NCI-H2227 (cell line): Measurements from ENCODE around the gene OSBPL8.

Experiments
- DNase-seq: peaks from one replicate; lab custom pipeline; 2025; ENCODE audit not compliant: unreplicated experiment; lab: John Stamatoyannopoulos, UW

The OSBPL8 gene

DNA sequence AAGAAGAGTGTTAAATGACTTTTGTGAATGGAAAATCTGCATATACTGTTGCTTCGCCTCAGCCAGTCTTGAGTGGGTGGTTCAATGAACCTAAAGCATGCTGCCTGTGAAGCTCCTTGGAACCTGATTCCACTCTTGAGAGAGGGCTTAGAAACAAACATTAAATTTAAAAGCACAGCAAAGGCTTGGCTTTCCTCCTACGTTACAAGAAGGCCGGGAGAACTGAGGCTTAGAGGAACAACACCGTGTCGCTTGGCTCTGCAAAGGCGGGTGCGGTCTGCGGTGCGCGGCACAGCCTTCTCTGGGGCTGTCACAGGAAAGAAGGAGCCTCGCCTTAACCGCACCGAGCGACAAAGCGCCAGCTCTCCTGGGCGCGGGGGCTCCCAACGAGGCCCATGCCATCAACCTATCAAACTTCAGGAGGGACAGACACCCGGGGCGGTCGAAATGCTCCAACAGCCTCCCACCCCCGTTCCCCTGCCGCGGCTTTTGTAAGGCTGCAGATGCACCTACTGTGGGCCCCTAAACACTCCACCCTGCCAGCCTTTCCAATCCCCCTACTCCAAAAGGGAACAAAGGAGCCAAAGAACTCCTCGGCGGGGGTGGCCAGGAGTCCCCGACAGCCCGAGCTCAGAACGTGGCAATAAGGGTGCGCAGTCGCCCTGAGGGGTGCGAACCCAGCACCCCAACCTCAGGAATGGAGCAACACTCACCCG lies 729 bp downstream of the OSBPL8 start:
- DNase-seq: peak; percentile 62

DNA sequence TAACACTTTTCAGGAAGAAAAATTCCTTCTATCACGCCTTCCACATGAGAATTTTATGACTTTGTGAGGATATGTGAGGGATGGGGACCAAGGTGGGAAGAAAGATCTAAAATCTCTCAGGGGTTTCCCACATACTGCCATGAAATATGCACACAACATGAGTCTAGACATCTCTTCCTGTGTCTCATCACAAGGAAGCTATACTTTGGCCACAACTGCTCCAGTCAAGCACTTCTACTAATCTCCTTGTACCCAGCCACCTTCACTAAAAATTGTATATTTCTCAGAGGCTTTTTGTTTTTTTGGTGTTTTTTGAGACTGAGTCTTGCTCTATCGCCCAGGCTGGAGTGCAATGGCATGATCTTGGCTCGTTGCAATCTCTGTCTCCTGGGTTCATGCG lies 3.2 kb downstream of the OSBPL8 start:
- no peak for DNase-seq

DNA sequence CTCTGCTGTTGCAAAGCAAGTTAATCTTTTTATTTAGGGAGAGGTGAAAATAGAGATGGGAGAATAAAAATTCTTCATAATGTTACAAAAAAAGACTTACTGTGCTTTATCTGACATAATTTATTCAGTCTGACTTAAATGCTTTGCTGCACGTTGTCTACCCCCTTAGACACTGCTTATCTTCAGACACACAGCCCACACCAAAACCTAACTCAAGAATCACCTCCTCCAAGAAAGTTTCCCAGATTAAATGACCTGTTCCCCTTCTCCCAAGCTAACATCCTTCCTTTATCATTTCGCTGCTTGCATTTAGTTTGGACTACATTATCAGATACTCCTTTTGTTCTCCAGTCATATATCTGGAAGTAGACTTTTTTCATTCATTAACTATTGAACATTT lies 3.8 kb downstream of the OSBPL8 start:
- no peak for DNase-seq

DNA sequence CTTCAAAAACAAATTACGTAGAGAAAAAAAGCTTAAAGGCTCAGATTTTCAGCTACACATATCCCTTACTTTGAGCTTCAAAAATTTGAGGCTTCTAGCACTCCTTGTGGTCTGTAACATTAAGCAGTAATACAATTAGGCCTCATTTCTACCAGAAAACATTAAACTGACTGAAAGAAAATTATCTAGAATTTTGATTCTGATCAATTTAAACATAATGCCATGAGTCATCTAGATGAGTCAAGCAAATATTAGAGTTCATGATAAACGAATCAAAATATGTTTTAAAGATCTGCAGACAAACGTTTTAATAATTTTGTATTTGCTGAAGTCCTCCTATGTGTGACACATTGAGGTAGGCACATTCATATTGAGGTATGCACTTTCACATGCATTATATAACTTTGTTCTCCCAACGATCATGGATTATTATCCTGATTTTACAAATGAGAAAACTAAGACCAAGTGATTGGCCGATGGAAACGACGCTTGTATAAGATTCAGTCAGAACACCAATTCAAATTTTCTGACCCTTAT lies 4.3 kb downstream of the OSBPL8 start:
- DNase-seq: no peak

DNA sequence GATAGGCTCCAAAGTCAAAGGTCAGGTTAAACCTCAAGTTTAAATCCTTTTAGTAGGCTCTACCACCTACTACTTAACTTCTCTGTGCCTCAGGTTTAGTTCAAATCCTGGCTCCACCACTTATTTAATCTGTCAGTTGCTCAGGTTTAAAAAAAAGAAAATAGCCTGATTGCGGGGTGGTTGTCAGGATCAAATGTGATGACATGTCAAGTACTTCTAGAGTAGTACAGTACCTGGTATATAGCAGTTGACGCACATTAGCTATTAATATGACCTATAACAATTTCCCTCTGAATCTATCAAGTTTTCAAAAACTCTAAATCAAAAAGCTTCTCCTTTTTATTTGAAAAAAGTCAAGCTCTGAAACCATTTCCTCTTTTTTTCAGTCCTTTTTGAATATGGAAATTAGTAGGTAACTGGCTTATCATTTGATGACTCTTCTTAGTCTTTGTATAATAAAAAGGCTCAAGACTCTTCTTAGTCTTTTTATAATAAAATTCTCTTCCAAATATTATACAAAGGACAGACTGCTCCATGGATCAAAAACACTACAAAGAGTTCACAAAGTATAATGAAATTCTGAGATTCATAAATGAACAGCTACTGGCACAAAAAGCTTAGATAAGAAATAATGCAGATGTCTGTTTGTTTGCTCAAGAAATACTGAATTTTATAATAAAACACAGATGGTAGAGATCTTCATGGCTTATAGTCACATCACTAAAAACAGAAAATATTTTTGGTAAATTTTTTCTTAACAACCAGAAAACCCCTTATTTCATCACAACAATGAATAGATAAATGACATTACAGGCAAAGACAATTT lies 5.0 kb downstream of the OSBPL8 start:
- no peak for DNase-seq

DNA sequence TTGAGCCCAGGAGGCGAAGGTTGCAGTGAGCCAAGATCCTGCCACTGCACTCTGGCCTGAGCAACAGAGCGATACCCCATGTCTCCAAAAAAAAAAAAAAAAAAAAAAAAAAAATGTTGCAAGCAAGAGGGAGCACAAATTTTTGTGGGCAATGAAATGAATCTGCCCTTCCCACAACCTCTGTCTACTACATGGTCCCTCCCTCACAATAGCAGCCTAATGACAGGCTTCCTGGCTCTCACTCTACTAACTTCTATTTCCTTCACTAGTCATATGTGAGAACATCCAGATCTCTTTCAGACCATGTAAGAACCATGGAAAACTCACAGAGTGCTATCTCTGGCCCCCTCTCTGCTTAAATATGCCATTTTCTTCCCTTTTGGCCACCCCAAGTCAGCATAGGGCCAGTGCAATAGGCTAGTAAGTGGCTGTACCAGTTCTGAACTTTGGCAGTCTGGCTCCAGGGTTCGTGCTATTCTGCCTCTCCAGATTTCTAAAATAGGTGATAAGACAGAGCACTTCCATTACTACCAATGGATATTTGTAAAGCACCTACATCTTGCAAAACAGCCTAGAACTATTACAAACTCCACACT lies 7.1 kb downstream of the OSBPL8 start:
- no peak for DNase-seq

DNA sequence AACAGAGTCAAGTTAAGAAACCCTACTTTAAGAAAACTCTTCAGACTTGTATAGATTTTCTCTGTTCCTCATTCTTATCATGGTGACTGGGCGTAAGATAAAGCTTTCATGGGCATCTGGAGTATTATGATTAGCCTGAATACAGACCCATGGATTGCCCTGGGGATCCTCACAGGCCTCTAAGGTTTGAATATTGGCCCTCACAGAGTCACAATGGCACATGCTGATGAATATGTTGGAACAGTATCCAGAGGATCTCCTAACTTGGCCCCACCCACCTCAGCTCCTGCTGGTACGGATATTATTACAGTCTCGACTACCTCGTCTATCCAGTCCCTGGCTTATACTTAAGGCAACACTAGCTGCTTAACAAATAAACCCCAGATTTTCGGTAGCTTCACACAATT lies 8.1 kb downstream of the OSBPL8 start:
- no peak for DNase-seq

DNA sequence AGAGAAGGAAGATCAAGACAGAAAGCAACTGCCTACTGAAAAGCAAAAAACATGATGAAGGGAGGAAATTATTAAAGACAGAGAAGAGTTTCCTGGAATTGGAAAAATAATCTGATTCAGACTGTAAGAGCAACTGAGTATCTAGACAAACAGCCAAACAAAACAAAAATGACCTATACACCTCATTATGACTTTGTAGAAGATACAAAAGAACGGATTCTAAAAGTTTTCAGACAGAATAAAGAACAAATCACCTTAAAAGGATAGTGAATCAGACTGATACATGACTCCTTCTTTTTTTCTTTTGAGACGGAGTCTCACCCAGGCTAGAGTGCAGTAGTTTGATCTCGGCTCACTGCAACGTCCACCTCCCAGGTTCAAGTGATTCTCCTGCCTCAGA lies 10.4 kb downstream of the OSBPL8 start:
- no peak for DNase-seq

DNA sequence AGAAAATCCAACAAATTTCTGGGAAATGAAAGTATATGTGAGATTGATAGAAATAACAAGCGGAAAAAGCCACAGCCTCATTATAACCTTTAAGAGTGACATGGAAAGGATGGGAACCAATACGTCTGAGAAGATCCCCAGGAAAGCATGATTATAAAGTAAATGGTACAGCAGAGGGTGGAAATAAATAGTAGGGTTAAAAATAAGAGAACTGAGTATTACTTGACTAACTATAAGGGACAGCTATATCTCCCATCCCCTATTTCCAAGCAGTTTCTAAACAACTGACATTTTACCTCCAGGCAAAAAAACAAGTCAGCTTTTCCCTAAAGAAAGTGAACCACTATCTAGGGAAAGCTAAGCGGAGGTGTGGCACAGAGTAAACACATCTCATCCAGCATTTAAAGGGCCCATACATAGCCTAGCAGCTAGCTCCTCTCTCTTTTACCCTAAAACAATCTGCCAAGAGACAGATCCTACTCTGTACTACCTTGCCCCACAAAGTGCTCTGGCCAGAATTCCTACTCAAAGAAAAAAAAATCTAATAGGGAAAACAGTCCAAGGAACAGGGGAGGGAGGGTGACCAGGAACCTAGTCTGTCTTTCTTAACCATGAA lies 11.2 kb downstream of the OSBPL8 start:
- DNase-seq: no peak

DNA sequence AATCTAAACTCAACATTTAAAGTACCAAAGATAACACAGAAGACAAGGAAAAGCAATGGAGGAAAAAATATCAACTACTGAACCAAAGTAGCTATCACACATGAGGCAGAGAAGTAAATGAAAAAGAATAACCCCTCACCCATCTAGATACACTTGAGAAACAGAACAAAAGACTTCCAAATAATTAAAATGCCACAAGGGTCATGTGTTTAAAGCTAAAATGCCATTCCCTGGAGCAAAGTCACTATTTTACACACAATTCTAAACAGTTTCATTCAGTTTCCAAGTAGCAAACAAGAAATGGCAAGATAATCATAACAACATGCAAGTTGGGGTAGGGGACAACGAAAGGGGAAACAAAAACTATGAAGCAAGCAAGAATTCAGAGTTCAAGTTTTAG lies 12.0 kb downstream of the OSBPL8 start:
- no peak for DNase-seq

DNA sequence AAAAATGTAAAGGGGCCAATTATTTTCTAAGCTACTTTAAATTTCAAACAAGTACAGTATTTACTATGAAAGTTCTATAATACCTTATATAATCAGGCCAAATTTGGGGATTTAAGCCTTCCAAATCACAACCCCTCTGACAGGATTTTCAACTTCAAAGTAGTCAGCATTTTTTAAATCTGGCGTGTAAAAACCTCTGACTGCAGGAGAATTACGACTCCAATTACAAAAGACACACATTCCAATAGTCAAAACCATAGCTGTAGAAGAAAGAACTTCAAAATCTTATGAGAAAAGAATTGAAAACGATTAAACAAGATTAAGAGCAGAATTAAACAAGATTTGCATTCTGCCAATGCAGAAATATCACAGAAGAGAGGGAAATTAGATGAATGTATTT lies 12.7 kb downstream of the OSBPL8 start:
- no peak for DNase-seq

DNA sequence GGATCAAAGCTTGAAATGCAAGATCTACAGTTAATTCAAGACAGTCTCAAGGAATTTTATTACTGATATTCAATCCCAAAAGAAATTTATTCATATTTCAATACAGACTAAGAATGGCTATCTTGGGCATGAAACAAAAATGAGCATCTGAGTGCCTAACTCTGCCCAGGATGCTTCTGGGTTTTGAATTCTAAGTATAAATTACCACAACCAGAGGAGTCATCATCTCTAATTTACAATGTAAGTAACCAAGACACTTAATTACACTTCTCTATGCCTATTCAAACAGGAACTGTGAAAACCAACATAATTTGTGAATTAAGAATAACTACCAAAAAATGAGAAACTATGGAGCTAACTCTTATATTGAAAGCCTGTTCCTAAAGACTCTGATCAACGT lies 14.1 kb downstream of the OSBPL8 start:
- no peak for DNase-seq

DNA sequence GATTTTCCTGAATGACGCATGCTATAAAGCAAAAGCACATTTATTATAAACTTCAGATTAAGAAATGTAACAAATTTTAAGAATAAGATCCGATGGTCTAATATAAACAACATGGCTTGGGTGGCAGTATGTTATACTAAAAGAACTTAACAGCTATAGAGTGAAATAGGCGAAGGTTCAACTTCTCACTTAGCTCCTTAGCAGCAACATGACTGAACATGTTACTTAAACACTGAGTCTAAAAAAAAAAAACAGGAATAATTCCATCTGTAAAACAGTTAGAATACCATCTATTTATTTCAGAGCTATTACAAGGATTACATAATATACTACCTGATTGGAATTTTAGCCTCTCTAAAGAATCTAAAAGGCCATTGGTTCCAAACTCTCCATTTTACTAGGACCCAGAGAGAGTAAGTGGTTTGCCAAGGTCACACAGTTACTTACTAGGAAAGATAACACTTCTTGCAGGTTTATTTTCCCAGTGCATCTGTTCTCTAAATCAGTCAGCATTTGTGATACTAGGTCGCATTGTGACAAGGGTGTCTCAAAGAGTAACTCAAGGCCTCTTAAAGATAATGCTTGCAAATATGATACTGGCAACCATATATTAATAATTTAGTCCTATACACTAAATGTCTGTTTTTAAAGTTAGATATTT lies 14.8 kb downstream of the OSBPL8 start:
- DNase-seq: no peak

DNA sequence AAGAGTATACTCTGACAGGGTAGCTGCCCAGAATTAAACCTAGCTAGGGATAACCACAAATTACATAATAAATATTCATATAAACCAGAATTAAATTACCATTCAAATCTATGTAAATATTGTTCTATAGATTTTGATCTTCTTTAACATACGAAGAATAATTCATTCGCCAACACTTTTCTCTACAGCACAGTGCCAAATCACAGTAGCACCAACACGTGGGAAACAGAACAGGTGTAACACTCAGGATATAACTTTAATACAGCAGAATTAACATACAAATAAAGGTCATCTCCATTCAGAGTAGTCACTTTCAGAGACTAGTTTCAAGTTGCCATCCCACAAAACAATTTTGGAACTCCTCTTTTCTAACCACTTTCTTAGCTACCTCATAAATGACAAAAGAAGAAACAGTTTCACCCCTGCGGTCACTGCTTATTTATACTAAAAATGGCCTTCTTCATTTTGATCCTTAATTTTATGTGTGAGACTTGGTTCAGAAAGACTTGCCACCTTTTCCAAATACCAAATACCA lies 15.7 kb downstream of the OSBPL8 start:
- no peak for DNase-seq

DNA sequence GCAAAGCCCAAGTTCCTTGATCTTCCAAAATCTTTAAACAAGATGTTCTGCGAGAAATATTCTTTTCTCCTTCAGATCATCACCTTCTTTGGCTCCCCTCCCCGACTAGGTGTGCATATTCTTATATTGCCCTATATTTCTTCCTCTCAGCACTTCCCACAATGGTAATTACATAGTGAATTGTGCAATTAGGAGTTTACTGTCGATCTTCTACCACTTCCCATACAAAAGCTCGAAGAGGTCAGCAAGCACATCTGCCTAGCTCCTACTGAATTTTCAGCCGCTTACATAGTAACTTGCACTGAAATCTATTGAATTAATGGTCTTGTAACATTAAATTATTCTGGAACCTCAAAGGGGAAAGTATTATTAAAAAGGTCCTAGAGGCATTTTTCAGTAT lies 16.7 kb downstream of the OSBPL8 start:
- DNase-seq: peak; percentile 38

DNA sequence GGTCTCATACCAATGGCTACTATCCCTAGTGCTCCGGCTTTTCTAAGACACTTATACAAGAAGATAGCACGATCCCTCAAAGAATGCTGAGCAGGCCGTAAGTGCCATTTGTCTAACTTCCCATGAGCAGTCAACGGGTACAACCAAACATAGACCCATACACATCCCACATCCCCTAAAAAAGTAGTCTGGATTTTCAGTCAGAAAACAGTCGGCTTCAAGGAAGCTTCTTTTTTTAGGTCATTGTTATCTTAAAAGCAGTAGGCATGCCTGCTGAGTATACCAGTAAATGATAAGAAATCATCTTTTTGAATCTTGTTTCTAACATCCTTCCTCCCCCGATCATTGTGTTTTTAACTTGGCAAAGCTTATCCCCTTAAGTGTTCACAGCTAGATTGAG lies 19.8 kb downstream of the OSBPL8 start:
- DNase-seq: no peak

DNA sequence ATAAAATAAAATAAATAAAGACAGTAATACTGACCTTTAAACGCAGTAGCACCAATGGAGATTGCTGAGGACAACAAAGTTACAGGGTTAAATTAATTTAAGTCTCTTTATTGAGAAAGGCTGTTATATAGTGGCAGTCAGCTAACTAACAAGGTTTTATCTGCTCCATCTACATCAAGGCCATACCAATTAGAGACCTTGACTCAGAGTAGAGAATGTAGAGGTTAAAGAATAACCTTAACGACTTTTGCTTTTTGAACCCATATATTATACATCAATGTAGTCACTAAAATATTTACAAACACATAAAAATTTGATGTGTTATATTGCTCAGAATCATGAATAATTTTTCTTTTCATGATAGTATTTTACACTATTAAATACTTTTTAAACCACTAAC lies 21.6 kb downstream of the OSBPL8 start:
- DNase-seq: no peak

DNA sequence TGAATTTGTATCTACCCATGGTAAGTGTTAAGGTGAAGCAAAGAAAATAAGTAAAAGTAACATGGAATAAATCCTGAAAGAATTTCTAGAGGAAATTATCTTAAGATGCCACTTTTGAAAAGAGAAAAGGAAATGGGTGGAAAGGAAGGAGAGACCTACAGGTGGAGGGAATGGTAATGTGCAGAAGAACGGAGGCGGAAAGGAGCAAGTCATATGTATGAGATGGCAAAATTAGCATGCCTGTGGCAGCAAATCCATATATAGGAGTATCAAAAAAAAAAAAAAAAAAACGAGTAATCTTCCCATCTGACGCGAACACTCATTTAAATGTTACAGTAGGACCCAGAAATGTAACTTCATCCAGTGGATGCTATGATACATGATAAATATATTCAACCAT lies 23.0 kb downstream of the OSBPL8 start:
- no peak for DNase-seq

DNA sequence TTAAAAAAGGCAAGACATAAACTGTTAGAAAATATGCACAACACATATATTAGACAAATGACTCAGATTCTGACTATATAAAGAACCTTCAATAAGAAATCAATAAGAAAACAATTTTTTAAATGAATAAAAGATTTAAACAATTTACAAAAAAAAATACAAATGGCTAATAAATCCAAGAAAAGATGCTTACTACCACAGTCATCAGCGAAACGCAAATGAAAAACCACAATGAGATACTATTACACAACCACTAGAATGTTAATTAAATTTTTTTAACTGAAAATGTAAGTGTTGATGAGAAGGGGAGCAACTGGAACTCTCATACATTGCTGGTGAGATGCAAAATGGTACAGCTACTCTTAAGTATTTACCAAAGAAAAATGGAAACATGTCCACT lies 24.4 kb downstream of the OSBPL8 start:
- DNase-seq: no peak

DNA sequence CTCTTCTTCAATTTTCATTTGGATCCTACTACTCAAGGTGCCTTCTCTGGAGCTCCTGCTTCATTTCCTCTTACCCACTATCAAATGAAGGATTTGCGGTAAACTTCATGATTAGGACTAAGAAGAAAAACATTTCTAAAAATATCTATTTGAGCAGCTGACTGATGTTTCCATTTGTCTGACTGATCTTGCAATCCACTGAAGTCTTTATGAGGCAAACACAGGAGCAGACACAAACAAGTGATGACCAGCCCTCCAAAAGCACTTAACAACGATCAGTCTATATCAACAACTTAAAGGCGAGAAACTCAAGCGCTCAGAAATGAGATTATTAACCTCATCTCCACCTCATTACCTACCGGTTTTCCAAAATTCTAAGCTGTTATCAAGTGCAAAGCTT lies 26.2 kb downstream of the OSBPL8 start:
- no peak for DNase-seq

DNA sequence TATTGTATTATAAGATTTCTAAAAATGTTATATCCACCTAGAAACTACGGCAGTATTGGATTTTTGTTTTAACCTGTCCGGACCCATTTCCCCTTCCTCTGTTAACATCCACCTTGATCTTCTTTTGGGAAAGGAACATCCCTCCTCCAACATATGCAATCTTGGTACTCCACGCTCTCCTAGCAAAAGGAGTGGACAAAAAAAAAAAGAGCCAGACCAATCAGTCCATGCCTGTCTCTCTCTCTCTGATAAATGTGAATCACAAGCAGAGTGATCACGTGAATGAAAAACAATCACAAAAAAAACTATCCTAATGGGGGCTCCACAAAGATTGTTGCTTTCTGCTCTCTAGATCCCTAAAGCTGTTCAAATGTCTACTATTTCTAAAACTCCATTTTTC lies 27.1 kb downstream of the OSBPL8 start:
- DNase-seq: no peak
